NCI-H146 (cell line): ENCODE measurements around the gene RLF.
"Not testable (repeated sequence)": the region's sequence is repeated elsewhere in the genome, so short reads cannot be mapped to it uniquely, and the experiment has no call there.

Source experiments
- DNase-seq: peaks from one replicate; lab custom pipeline; 2025; lab: John Stamatoyannopoulos, UW

Gene RLF

GRCh38 chr1:40162753-40163441 is 1.7 kb downstream of the RLF start:
- DNase-seq = no peak

GRCh38 chr1:40167317-40167716 is 6.1 kb downstream of the RLF start:
- DNase-seq = no peak

GRCh38 chr1:40171036-40171435 is 9.8 kb downstream of the RLF start:
- DNase-seq = no peak

GRCh38 chr1:40174788-40175187 is 13.6 kb downstream of the RLF start:
- no peak for DNase-seq

- not testable (repeated sequence) for DNase-seq
These were observed 15.8 kb downstream of the RLF start for GRCh38 chr1:40176989-40177388.

- no peak for DNase-seq
These were observed 17.0 kb downstream of the RLF start for GRCh38 chr1:40178200-40178599.

GRCh38 chr1:40179496-40180089 is 18.4 kb downstream of the RLF start:
- no peak for DNase-seq

- no peak for DNase-seq
These were observed 22.0 kb downstream of the RLF start for GRCh38 chr1:40183055-40183710.

- no peak for DNase-seq
These were observed 23.0 kb downstream of the RLF start for GRCh38 chr1:40184193-40184592.

- no peak for DNase-seq
These were observed 25.0 kb downstream of the RLF start for GRCh38 chr1:40185951-40186864.

GRCh38 chr1:40187399-40187798 is 26.2 kb downstream of the RLF start:
- no peak for DNase-seq

- DNase-seq = not testable (repeated sequence)
These were observed 33.5 kb downstream of the RLF start for GRCh38 chr1:40194639-40195038.

- DNase-seq = no peak
These were observed 36.5 kb downstream of the RLF start for GRCh38 chr1:40197656-40198055.

GRCh38 chr1:40199126-40199525 is 37.9 kb downstream of the RLF start:
- DNase-seq = no peak

GRCh38 chr1:40204856-40205255 is 43.7 kb downstream of the RLF start:
- DNase-seq = no peak

GRCh38 chr1:40210511-40211204 is 49.5 kb downstream of the RLF start:
- DNase-seq = no peak

- DNase-seq = no peak
These were observed 57.1 kb downstream of the RLF start for GRCh38 chr1:40218333-40218732.

GRCh38 chr1:40221471-40221905 is 60.3 kb downstream of the RLF start:
- not testable (repeated sequence) for DNase-seq

GRCh38 chr1:40221977-40222772 is 61.0 kb downstream of the RLF start:
- DNase-seq = no peak

GRCh38 chr1:40224040-40224439 is 62.9 kb downstream of the RLF start:
- DNase-seq = no peak

- DNase-seq = no peak
These were observed 65.0 kb downstream of the RLF start for GRCh38 chr1:40226192-40226591.
